Pancreas (tissue), 10 donors: ENCODE measurements around the gene TMCC1. TPM values are rescaled to one million over a fixed set of nuclear protein-coding genes. Genes with fewer than 3 reads are reported as not detected.
A peak's percentile ranks its signal among the peaks of the same experiment; 100 is the strongest.

Experiments used
- ATAC-seq, 4 donors: fragments of 200-7000 bp; cut with Tn5 transposase; one replicate each; pipeline versions ENCODE4 v1.8.0 to v1.9.1; 2020; ENCODE audit warnings: mild to moderate bottlenecking in 4 of 4, moderate library complexity in 4 of 4
- DNase-seq, 6 donors: peaks; one replicate each; pipeline ENCODE4 v3.0.0-alpha.2; 2020
- FAIRE-seq: peaks from 2 replicates; lab custom pipeline; 2012; peaks lifted over from hg19 to GRCh38; lab: Jason Lieb, UNC
- H3K27ac ChIP-seq, 4 donors: fragments of 200-600 bp; sonication (generic); 1 replicate in 3 of 4; 2 replicates in 1 of 4; pipeline versions ENCODE4 v1.5.0 to v1.8.0; 2020
- H3K27me3 ChIP-seq, 4 donors: fragments of 200-600 bp; one replicate each; pipeline ENCODE4 v1.8.0; 2021
- H3K36me3 ChIP-seq, 3 donors: fragments of 200-600 bp; sonication (generic) in 1 of 3; one replicate each; pipeline versions ENCODE4 v1.5.0 to v1.8.0; 2020 to 2021
- H3K4me1 ChIP-seq, 3 donors: fragments of 200-600 bp; one replicate each; pipeline ENCODE4 v1.8.0; 2021
- H3K4me3 ChIP-seq, 4 donors: fragments of 200-600 bp; sonication (generic) in 2 of 4; one replicate each; pipeline versions ENCODE4 v1.5.0 to v1.8.0; 2020 to 2021
- H3K9me3 ChIP-seq, 4 donors: fragments of 200-600 bp; one replicate each; pipeline ENCODE4 v1.8.0; 2021
- CTCF ChIP-seq, 4 donors: fragments of 200-600 bp; sonication (generic) in 3 of 4; IDR thresholded peaks; one replicate each; pipeline versions ENCODE4 v1.5.0 to v1.8.0; 2021; ENCODE audit warnings: antibody characterized with exemption in 4 of 4
- WGBS, 2 donors: extraction: QIAGEN DNeasy Blood & Tissue Kit; methylation state at CpG; one replicate each; pipeline ENCODE4 v1.1.7; 2013; 5-methylcytosine and 5-hydroxymethylcytosine counted together
- intact Hi-C, 3 donors: fragments of 100-400 bp; cut with DNase I; formaldehyde crosslinking; loops; one replicate each; pipeline versions ENCODE4 v1.11.1 to v1.14.2; 2022
- polyA plus RNA-seq, 2 donors: library from polyadenylated mRNA; stranded (reverse); fragments of 200-250 nt; gene quantifications; one replicate each; pipeline ENCODE4 v1.2.3, GENCODE V29; 2013
- total RNA-seq, 6 donors: library from RNA; stranded (reverse); fragmentation: NEBNext Ultra II Directional in 4 of 6; extraction: Animal tissue kit (Norgen Biotek cat#: 25700) in 4 of 6; gene quantifications; one replicate each; pipeline versions ENCODE4 v1.2.1 to v1.2.4, GENCODE V29; 2021 to 2023
- donor health status: healthy with polysubstance abuse.
- donor health status: DM: no; HTN: no; CAD: no; lungs with moderate emphysema.
- donor health status: DM: no; HTN: no; CAD: no.
- donor health status: control.
- donor health status: control.
- donor health status: Bipolar disorder and iron deficiency.
- donor health status: DM: yes; HTN: yes; CAD: no.
- donor health status: DM: no; HTN: no; CAD: no.
- donor health status: DM: no; HTN: no; CAD: no.
- donor health status: DM: yes; HTN: yes; CAD: no.

TMCC1 gene
- total and polyA plus RNA-seq, 8 donors = 5.6 to 27.5 (median 16.9) TPM

GRCh38 chr3:129829640-129830039 lies 63.9 kb downstream of the TMCC1 start:
- Histone ChIP-seq H3K27me3 (no peaks in the 10 kb centered on the region), H3K36me3 (no peaks in the 10 kb centered on the region), H3K9me3 (no peaks in the 10 kb centered on the region), H3K4me1 (no peaks in the 10 kb centered on the region), H3K4me3 (no peak overlapping the region), H3K27ac (no peak overlapping the region)
- peak in 3 of 4 donors; percentile 33 to 42 (median 35) for TF ChIP-seq CTCF (IDR thresholded peaks at IDR 0.05)
- DNase-seq (peak in 3 of 6 donors; percentile 17 to 48 (median 28)), FAIRE-seq (peak; percentile 91), ATAC-seq (peak; percentile 78 to 95 (median 94))
- intact Hi-C loops = loop anchor here in 2 of 3 donors (5.0 to 10.0 kb wide), 3 partner anchors 175 to 335 kb away; no protein-coding TSS in a partner anchor

GRCh38 chr3:129827765-129828164 lies 65.7 kb downstream of the TMCC1 start:
- 82 to 84% methylated on average over 7 of the region's 7 CpGs for WGBS, 2 donors
- no peaks in the 10 kb centered on the region for H3K27me3 ChIP-seq
- ATAC-seq = no peak
- no peaks in the 10 kb centered on the region for H3K4me1 ChIP-seq
- no peak overlapping the region for H3K4me3 ChIP-seq
- DNase-seq = no peak
- H3K27ac ChIP-seq = no peak overlapping the region
- FAIRE-seq = no peak
- intact Hi-C loops = loop anchor here in 2 of 3 donors (5.0 to 10.0 kb wide), 2 partner anchors 173 to 195 kb away; no protein-coding TSS in a partner anchor
- TF ChIP-seq CTCF (IDR thresholded peaks at IDR 0.05) = no peak
- no peaks in the 10 kb centered on the region for H3K36me3 ChIP-seq
- H3K9me3 ChIP-seq = no peaks in the 10 kb centered on the region

GRCh38 chr3:129824926-129825541 lies 68.5 kb downstream of the TMCC1 start:
- TF ChIP-seq CTCF (IDR thresholded peaks at IDR 0.05) = peak; percentile 34 to 57 (median 46)
- 47 to 50% methylated on average over 3 of the region's 3 CpGs for WGBS, 2 donors
- Histone ChIP-seq H3K27ac (no peak overlapping the region), H3K27me3 (no peaks in the 10 kb centered on the region), H3K36me3 (no peaks in the 10 kb centered on the region), H3K4me1 (no peaks in the 10 kb centered on the region), H3K9me3 (no peaks in the 10 kb centered on the region), H3K4me3 (no peak overlapping the region)
- DNase-seq (peak in 3 of 6 donors; percentile 18 to 33 (median 28)), FAIRE-seq (no peak), ATAC-seq (peak in 3 of 4 donors; percentile 63 to 80 (median 76))
- intact Hi-C loops = loop anchor here in 2 of 3 donors (5.0 to 10.0 kb wide), 3 partner anchors 170 to 193 kb away; no protein-coding TSS in a partner anchor

GRCh38 chr3:129822679-129823078 lies 70.8 kb downstream of the TMCC1 start:
- FAIRE-seq = no peak
- Histone ChIP-seq H3K27ac (no peak overlapping the region), H3K36me3 (no peaks in the 10 kb centered on the region), H3K4me1 (no peaks in the 10 kb centered on the region), H3K27me3 (no peaks in the 10 kb centered on the region), H3K4me3 (no peak overlapping the region), H3K9me3 (no peaks in the 10 kb centered on the region)
- WGBS, 2 donors = 92 to 96% methylated on average over 1 of the region's 1 CpG
- peak in 2 of 4 donors; percentile 49 to 71 for ATAC-seq
- TF ChIP-seq CTCF (IDR thresholded peaks at IDR 0.05) = no peak
- no peak for DNase-seq
- intact Hi-C loops = loop anchor here in 2 of 3 donors (5.0 to 10.0 kb wide), 2 partner anchors 168 to 175 kb away; no protein-coding TSS in a partner anchor

- TF ChIP-seq CTCF (IDR thresholded peaks at IDR 0.05) = no peak
- intact Hi-C loops = loop anchor here in 2 of 3 donors (5.0 to 10.0 kb wide), 2 partner anchors 167 to 175 kb away; no protein-coding TSS in a partner anchor
- Histone ChIP-seq H3K4me3 (no peak overlapping the region), H3K27me3 (no peaks in the 10 kb centered on the region), H3K27ac (no peak overlapping the region), H3K9me3 (no peaks in the 10 kb centered on the region), H3K36me3 (no peaks in the 10 kb centered on the region), H3K4me1 (no peaks in the 10 kb centered on the region)
- 70 to 77% methylated on average over 1 of the region's 1 CpG for WGBS, 2 donors
- FAIRE-seq (no peak), DNase-seq (no peak), ATAC-seq (no peak)
Measured at GRCh38 chr3:129822241-129822640, 71.3 kb downstream of the TMCC1 start.
